HepG2 (cell line): ENCODE data around the gene ELP2. TPM values are rescaled to one million over a fixed set of nuclear protein-coding genes. Genes with fewer than 3 reads are reported as not detected.
A peak's percentile ranks its signal among the peaks of the same experiment; 100 is the strongest.

Source experiments
- ASH2L ChIP-seq: fragments of 300-600, 200-600 bp; sonication (generic); IDR thresholded peaks from 2 replicates; pipeline ENCODE4 v1.7.0; 2017; ENCODE audit warnings: low read depth, mild to moderate bottlenecking, moderate library complexity, mixed read lengths, low read length; ENCODE audit not compliant: insufficient read length
- ATF7-NPFF ChIP-seq: sonication (generic); formaldehyde crosslinking; IDR thresholded peaks from 2 replicates; pipeline ENCODE4 v1.8.1; 2023; ENCODE audit warnings: mild to moderate bottlenecking, low read depth, missing genetic modification reagents, moderate library complexity
- E2F2 ChIP-seq: sonication (generic); formaldehyde crosslinking; IDR thresholded peaks from 2 replicates; pipeline ENCODE4 v1.4.0; 2020; ENCODE audit warnings: missing genetic modification reagents, borderline replicate concordance
- FOXO4 ChIP-seq: sonication (generic); formaldehyde crosslinking; conservative IDR thresholded peaks from 2 replicates; pipeline ENCODE4 v1.8.1; 2023; ENCODE audit warnings: missing genetic modification reagents
- JARID2 ChIP-seq: sonication (generic); formaldehyde crosslinking; IDR thresholded peaks from 2 replicates; pipeline ENCODE4 v1.8.1; 2023; ENCODE audit warnings: missing genetic modification reagents, inconsistent platforms; ENCODE audit not compliant: insufficient replicate concordance
- KAT2B ChIP-seq: fragments of 150-350 bp; IDR thresholded peaks from 2 replicates; pipeline ENCODE4 v1.6.1; 2014; ENCODE audit warnings: low read depth, low read length, borderline replicate concordance
- MAFG ChIP-seq: sonication (generic); formaldehyde crosslinking; IDR thresholded peaks from 2 replicates; pipeline ENCODE4 v1.5.1; 2020; ENCODE audit warnings: mild to moderate bottlenecking, missing genetic modification reagents
- MYC ChIP-seq: sonication (generic); formaldehyde crosslinking; IDR thresholded peaks from 2 replicates; pipeline ENCODE4 v1.9.0; 2021; ENCODE audit warnings: missing genetic modification reagents, borderline replicate concordance
- POLR2AphosphoS5 ChIP-seq: IDR thresholded peaks from 2 replicates; pipeline ENCODE4 v1.6.1; 2012; ENCODE audit warnings: low read depth, low read length
- RBFOX2 ChIP-seq: fragments of 200-400 bp; formaldehyde crosslinking; IDR thresholded peaks from 2 replicates; pipeline ENCODE4 v1.6.1; 2017; ENCODE audit warnings: low read depth, mild to moderate bottlenecking, low read length
- RFXAP ChIP-seq: sonication (generic); formaldehyde crosslinking; IDR thresholded peaks from 2 replicates; pipeline ENCODE4 v1.4.0; 2020; ENCODE audit warnings: missing genetic modification reagents, borderline replicate concordance
- SRF ChIP-seq: IDR thresholded peaks from 2 replicates; pipeline ENCODE4 v1.6.1; 2011; ENCODE audit warnings: mild to moderate bottlenecking, low read depth, low read length, moderate library complexity
- XBP1 ChIP-seq: sonication (generic); formaldehyde crosslinking; IDR thresholded peaks from 2 replicates; pipeline ENCODE4 v1.5.0; 2020; ENCODE audit warnings: missing genetic modification reagents
- ZHX1 ChIP-seq: sonication (generic); formaldehyde crosslinking; IDR thresholded peaks from 2 replicates; pipeline ENCODE4 v1.8.1; 2022; ENCODE audit warnings: low read depth, mild to moderate bottlenecking, missing genetic modification reagents
- ZNF207 ChIP-seq: fragments of 450-650 bp; IDR thresholded peaks from 2 replicates; pipeline ENCODE4 v1.6.1; 2016; ENCODE audit warnings: antibody characterized with exemption, borderline replicate concordance
- ZNF280D ChIP-seq: sonication (generic); formaldehyde crosslinking; IDR thresholded peaks from 2 replicates; pipeline ENCODE4 v1.5.1; 2020; ENCODE audit warnings: mild to moderate bottlenecking, missing genetic modification reagents
- ZNF3 ChIP-seq: IDR thresholded peaks from 2 replicates; pipeline ENCODE4 v1.7.0; 2017; ENCODE audit warnings: inconsistent platforms
- ZNF30 ChIP-seq: sonication (generic); formaldehyde crosslinking; IDR thresholded peaks from 2 replicates; pipeline ENCODE4 v1.5.0; 2020; ENCODE audit warnings: mild to moderate bottlenecking, missing genetic modification reagents
- ZNF382 ChIP-seq: sonication (generic); formaldehyde crosslinking; IDR thresholded peaks from 2 replicates; pipeline ENCODE4 v1.5.0; 2020; ENCODE audit warnings: missing genetic modification reagents, mild to moderate bottlenecking, borderline replicate concordance
- ZNF430 ChIP-seq: sonication (generic); formaldehyde crosslinking; IDR thresholded peaks from 2 replicates; pipeline ENCODE4 v1.9.0; 2021; ENCODE audit warnings: mild to moderate bottlenecking, missing genetic modification reagents
- ZNF577 ChIP-seq: sonication (generic); formaldehyde crosslinking; IDR thresholded peaks from 2 replicates; pipeline ENCODE4 v1.4.0; 2020; ENCODE audit warnings: mild to moderate bottlenecking, low read depth, missing genetic modification reagents, borderline replicate concordance
- ZNF605 ChIP-seq: sonication (generic); formaldehyde crosslinking; IDR thresholded peaks from 2 replicates; pipeline ENCODE4 v1.8.0; 2022; ENCODE audit warnings: mild to moderate bottlenecking, missing genetic modification reagents
- ZNF672 ChIP-seq: sonication (generic); formaldehyde crosslinking; IDR thresholded peaks from 2 replicates; pipeline ENCODE4 v1.8.1; 2022; ENCODE audit warnings: missing genetic modification reagents
- polyA plus RNA-seq, 8 experiments: library from polyadenylated mRNA; depleted of rRNA in 3 of 8; stranded (reverse) in 7 of 8; unstranded in 1 of 8; fragments of >200 nt; fragmentation: Illumina TruSeq in 4 of 8; extraction: Trizol in 4 of 8; gene quantifications; 2 replicates each; pipeline versions ENCODE4 v1.2.1 to v1.2.3, GENCODE V29; 2011 to 2016; ENCODE audit warnings: low read depth in 4 of 8, missing spikeins in 1 of 8, mixed read lengths in 1 of 8; ENCODE audit not compliant: insufficient read depth in 1 of 8
- total RNA-seq, 5 experiments: library from RNA; depleted of rRNA; stranded (reverse); fragments of >200 nt; fragmentation: Illumina TruSeq; extraction: Trizol; gene quantifications; 2 replicates each; pipeline ENCODE4 v1.2.3, GENCODE V29; 2016; ENCODE audit warnings: low read depth in 1 of 5

Gene ELP2
- total and polyA plus RNA-seq, 2 of the 13 experiments (the other 11 are each of a cell fraction or from before 2014, with no cell fraction given), result 98.7 to 100 TPM

- TF ChIP-seq MYC (CRISPR knock-in tag) (peak; percentile 91), JARID2 (no peak), ZNF207 (no peak), ZNF280D (peak; percentile 93), XBP1 (no peak), ZNF430 (peak; percentile 88; the same call in 1 of the 2 replicates), KAT2B (no peak), ZNF382 (CRISPR knock-in tag) (no peak), SRF (peak; percentile 98), ZHX1 (CRISPR knock-in tag) (peak; percentile 62; the same call in 1 of the 2 replicates), E2F2 (no peak), ZNF3 (CRISPR knock-in tag) (no peak), POLR2AphosphoS5 (peak; percentile 50), ZNF30 (CRISPR knock-in tag) (no peak), ATF7-NPFF (CRISPR knock-in tag) (no peak), ASH2L (peak; percentile 91), ZNF577 (CRISPR knock-in tag) (no peak), RBFOX2 (no peak), ZNF672 (no peak), MAFG (no peak), RFXAP (CRISPR knock-in tag) (no peak; the same call in 1 of the 2 replicates), FOXO4 (CRISPR knock-in tag) (no peak), ZNF605 (CRISPR knock-in tag) (no peak; the same call in 1 of the 2 replicates)
Observed at GRCh38 chr18:36176177-36176584, 46.5 kb downstream of the ELP2 start (continued).
